ENCODE results near the gene TIPRL. TPM values are rescaled to one million over a fixed set of nuclear protein-coding genes. Genes with fewer than 3 reads are reported as not detected.
"Not testable (repeated sequence)": the region's sequence is repeated elsewhere in the genome, so short reads cannot be mapped to it uniquely, and the experiment has no call there.

Gene TIPRL
- polyA plus RNA-seq, 2 of the 4 experiments (the other 2 are of a cell fraction), result 31.6 to 70.7 TPM

DNA sequence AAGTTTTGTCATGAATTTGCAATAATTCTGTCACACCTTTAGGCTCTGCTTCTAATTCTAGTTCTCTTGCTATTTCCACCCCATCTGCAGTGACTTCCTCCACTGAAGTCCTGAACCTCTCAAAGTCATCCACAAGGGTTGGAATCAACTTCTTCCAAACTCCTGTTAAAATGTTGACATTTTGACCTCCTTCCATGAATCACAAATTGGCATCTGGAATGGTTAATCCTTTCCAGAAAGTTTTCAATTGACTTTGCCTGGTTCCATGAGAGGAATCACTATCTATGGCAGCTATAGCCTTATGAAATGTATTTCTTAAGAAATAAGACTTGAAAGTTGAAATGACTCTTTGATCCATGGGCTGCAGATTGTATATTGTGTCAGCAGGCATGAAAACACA lies 27.3 kb downstream of the TIPRL start:
- H3K4me1 ChIP-seq, result no peaks in the 10 kb centered on the region
- TF ChIP-seq, protein P1, sequence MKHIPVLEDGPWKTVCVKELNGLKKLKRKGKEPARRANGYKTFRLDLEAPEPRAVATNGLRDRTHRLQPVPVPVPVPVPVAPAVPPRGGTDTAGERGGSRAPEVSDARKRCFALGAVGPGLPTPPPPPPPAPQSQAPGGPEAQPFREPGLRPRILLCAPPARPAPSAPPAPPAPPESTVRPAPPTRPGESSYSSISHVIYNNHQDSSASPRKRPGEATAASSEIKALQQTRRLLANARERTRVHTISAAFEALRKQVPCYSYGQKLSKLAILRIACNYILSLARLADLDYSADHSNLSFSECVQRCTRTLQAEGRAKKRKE (CRISPR knock-in tag; IDR thresholded peaks at IDR 0.05; ENCODE audit: low read depth), result no peak
- TF ChIP-seq SMC3 (IDR thresholded peaks at IDR 0.05), result no peak
- TF ChIP-seq EHF (CRISPR knock-in tag; IDR thresholded peaks at IDR 0.05), result no peak
- TF ChIP-seq, protein P2, sequence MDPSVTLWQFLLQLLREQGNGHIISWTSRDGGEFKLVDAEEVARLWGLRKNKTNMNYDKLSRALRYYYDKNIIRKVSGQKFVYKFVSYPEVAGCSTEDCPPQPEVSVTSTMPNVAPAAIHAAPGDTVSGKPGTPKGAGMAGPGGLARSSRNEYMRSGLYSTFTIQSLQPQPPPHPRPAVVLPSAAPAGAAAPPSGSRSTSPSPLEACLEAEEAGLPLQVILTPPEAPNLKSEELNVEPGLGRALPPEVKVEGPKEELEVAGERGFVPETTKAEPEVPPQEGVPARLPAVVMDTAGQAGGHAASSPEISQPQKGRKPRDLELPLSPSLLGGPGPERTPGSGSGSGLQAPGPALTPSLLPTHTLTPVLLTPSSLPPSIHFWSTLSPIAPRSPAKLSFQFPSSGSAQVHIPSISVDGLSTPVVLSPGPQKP (IDR thresholded peaks at IDR 0.05; ENCODE audit: low read depth, low read length), result no peak
- TF ChIP-seq HEYL (CRISPR knock-in tag; IDR thresholded peaks at IDR 0.05), result no peak
- no peak for TF ChIP-seq NFE2L2 (conservative IDR thresholded peaks at IDR 0.05; ENCODE audit: low read length)
- TF ChIP-seq HDAC2 (IDR thresholded peaks at IDR 0.05), result no peak
- no peak for TF ChIP-seq CBX2 (IDR thresholded peaks at IDR 0.05; ENCODE audit: borderline replicate concordance, low read depth)
- no peak for TF ChIP-seq RARB (CRISPR knock-in tag; IDR thresholded peaks at IDR 0.05)
- TF ChIP-seq HOXB5 (CRISPR knock-in tag; IDR thresholded peaks at IDR 0.05), result no peak
- TF ChIP-seq KDM5A (IDR thresholded peaks at IDR 0.05), result no peak
- TF ChIP-seq, protein P3, sequence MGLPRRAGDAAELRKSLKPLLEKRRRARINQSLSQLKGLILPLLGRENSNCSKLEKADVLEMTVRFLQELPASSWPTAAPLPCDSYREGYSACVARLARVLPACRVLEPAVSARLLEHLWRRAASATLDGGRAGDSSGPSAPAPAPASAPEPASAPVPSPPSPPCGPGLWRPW (IDR thresholded peaks at IDR 0.05), result no peak
- TF ChIP-seq, protein P4, sequence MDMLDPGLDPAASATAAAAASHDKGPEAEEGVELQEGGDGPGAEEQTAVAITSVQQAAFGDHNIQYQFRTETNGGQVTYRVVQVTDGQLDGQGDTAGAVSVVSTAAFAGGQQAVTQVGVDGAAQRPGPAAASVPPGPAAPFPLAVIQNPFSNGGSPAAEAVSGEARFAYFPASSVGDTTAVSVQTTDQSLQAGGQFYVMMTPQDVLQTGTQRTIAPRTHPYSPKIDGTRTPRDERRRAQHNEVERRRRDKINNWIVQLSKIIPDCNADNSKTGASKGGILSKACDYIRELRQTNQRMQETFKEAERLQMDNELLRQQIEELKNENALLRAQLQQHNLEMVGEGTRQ (IDR thresholded peaks at IDR 0.05), result no peak
- no peak for TF ChIP-seq CHD2 (IDR thresholded peaks at IDR 0.05; ENCODE audit: low read length, partially characterized antibody)
- no peak for TF ChIP-seq NR3C1 (IDR thresholded peaks at IDR 0.05)
- TF ChIP-seq, protein P5, sequence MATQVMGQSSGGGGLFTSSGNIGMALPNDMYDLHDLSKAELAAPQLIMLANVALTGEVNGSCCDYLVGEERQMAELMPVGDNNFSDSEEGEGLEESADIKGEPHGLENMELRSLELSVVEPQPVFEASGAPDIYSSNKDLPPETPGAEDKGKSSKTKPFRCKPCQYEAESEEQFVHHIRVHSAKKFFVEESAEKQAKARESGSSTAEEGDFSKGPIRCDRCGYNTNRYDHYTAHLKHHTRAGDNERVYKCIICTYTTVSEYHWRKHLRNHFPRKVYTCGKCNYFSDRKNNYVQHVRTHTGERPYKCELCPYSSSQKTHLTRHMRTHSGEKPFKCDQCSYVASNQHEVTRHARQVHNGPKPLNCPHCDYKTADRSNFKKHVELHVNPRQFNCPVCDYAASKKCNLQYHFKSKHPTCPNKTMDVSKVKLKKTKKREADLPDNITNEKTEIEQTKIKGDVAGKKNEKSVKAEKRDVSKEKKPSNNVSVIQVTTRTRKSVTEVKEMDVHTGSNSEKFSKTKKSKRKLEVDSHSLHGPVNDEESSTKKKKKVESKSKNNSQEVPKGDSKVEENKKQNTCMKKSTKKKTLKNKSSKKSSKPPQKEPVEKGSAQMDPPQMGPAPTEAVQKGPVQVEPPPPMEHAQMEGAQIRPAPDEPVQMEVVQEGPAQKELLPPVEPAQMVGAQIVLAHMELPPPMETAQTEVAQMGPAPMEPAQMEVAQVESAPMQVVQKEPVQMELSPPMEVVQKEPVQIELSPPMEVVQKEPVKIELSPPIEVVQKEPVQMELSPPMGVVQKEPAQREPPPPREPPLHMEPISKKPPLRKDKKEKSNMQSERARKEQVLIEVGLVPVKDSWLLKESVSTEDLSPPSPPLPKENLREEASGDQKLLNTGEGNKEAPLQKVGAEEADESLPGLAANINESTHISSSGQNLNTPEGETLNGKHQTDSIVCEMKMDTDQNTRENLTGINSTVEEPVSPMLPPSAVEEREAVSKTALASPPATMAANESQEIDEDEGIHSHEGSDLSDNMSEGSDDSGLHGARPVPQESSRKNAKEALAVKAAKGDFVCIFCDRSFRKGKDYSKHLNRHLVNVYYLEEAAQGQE (IDR thresholded peaks at IDR 0.05), result no peak
- no peak for TF ChIP-seq KDM1A (IDR thresholded peaks at IDR 0.05; ENCODE audit: low read depth)
- POLR2A ChIA-PET, result no interaction called here
- ATAC-seq, result no peak
- no peak overlapping the region for H3K4me3 ChIP-seq
- FAIRE-seq, result no peak
- CTCF ChIA-PET, result no interaction called here
- H3K27ac ChIP-seq, result no peak overlapping the region
- no peak overlapping the region for H3K4me2 ChIP-seq
- 0 out of 3 replicates have a peak, but pooled peaks cover under 1% of the 10 kb centered on the region for H3K9me3 ChIP-seq
- DNase-seq (ENCODE audit: low read depth in 1 of 2, low spot score in 1 of 2), result no peak

DNA sequence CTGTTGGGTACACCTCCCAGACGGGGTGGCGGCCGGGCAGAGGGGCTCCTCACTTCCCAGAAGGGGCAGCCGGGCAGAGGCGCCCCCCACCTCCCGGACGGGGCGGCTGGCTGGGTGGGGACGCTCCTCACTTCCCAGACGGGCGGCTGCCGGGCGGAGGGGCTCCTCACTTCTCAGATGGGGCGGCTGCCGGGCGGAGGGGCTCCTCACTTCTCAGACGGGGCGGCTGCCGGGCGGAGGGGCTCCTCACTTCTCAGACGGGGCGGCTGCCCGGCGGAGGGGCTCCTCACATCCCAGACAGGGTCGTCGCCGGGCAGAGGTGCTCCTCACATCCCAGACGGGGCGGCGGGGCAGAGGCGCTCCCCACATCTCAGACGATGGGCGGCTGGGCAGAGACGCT lies 28.9 kb downstream of the TIPRL start:
- H3K4me3 ChIP-seq; H3K4me2 ChIP-seq; POLR2A ChIA-PET; DNase-seq (ENCODE audit: low read depth in 1 of 2, low spot score in 1 of 2); H3K4me1 ChIP-seq; H3K9me3 ChIP-seq; CTCF ChIA-PET; H3K27ac ChIP-seq; FAIRE-seq; ATAC-seq: not testable (repeated sequence)
- WGBS (ENCODE audit: missing lambda C conversion rate), result 94% methylated on average over 11 of the region's 34 CpGs

DNA sequence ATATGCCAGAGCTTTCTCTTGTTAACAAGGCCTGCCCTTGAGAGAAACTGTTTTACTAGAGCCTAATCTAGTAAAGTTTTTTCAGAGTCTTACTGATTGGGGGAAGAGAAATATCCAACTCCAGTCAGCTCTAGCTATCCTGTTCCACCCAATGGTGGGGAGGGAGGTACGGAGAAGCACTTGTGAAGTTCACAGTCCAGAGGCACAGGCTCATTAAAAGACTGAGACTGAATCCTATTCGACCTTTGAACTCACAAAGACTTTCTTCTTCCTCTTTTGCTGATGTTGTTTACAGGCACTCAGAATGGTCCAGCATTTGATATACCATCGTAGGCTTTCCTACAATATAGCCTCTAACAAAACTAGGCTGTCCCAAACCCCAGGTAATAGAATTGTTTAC lies 31.6 kb downstream of the TIPRL start:
- ChIA-PET CTCF (interaction anchor here (2.5 kb wide), 1 partner anchor 25 kb away, joined by 6 read pairs; no protein-coding TSS in a partner anchor), POLR2A (no interaction called here)
- WGBS (ENCODE audit: missing lambda C conversion rate), result 78% methylated on average over 3 of the region's 3 CpGs
- H3K4me2 ChIP-seq, result no peak overlapping the region
- peaks cover 10% of the 10 kb centered on the region; the same call in 2 of the 3 replicates for H3K9me3 ChIP-seq
- no peak overlapping the region for H3K4me3 ChIP-seq
- no peaks in the 10 kb centered on the region for H3K4me1 ChIP-seq
- ATAC-seq (no peak), FAIRE-seq (no peak), DNase-seq (ENCODE audit: low read depth in 1 of 2, low spot score in 1 of 2) (no peak)
- H3K27ac ChIP-seq, result no peak overlapping the region
- TF ChIP-seq RFX5 (IDR thresholded peaks at IDR 0.05) (no peak), RNF2 (IDR thresholded peaks at IDR 0.05; ENCODE audit: borderline replicate concordance, low read depth) (no peak), POLR2AphosphoS2 (conservative IDR thresholded peaks at IDR 0.05; ENCODE audit: low read length) (no peak), ZSCAN20 (CRISPR knock-in tag; IDR thresholded peaks at IDR 0.05) (no peak), MYC (IDR thresholded peaks at IDR 0.05; ENCODE audit: borderline replicate concordance, low read length) (no peak), ESRRA (IDR thresholded peaks at IDR 0.05; ENCODE audit: borderline replicate concordance, low read length) (no peak), NFE2L2 (conservative IDR thresholded peaks at IDR 0.05; ENCODE audit: low read length) (no peak), CHD4 (IDR thresholded peaks at IDR 0.05; ENCODE audit: borderline replicate concordance) (no peak), POLR2A (IDR thresholded peaks at IDR 0.05; ENCODE audit: low read length) (no peak), ZFP36 (IDR thresholded peaks at IDR 0.05; ENCODE audit: borderline replicate concordance, partially characterized antibody) (no peak)
- TF ChIP-seq, protein P2 (IDR thresholded peaks at IDR 0.05; ENCODE audit: low read depth, low read length), result no peak
- TF ChIP-seq, protein P4 (IDR thresholded peaks at IDR 0.05), result no peak
- TF ChIP-seq, protein P3 (IDR thresholded peaks at IDR 0.05), result no peak

Data from A549 (cell line).